ENCODE measurements around the gene CTNNA3. TPM values are rescaled to one million over a fixed set of nuclear protein-coding genes. Genes with fewer than 3 reads are reported as not detected.

Gene CTNNA3
- total RNA-seq, 1 donor from 2014 or later: 159 TPM

DNA sequence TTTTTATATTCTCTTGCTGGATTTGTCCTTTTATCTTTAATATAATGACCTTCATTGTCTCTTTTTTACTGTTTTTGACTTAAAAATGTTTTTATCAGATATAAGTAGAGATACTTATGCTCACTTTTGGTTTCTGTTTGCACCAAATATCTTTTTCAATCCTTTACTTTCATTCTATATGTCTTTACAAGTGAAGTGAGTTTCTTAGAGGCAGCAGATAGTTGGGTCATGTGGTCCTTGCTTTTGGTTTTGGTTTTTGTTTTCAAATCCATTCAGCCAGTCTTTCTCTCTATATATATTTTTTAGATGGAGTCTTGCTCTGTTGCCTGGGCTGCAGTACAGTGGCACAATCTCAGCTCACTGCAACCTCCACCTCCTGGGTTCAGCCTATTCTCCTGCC is 1702.5 kb downstream of the CTNNA3 start:
- Histone ChIP-seq H3K36me3 (no peaks in the 10 kb centered on the region), H3K27me3 (ENCODE audit: low read depth) (no peaks in the 10 kb centered on the region), H3K9me3 (replicated peaks) (peaks cover 28% of the 10 kb centered on the region), H3K4me1 (no peaks in the 10 kb centered on the region), H3K4me3 (no peak overlapping the region), H3K27ac (replicated peaks) (no peak overlapping the region)
- no peak for TF ChIP-seq CTCF (IDR thresholded peaks at IDR 0.05; ENCODE audit: borderline replicate concordance)
- no peak for DNase-seq
- intact Hi-C loops (cut with micrococcal nuclease): no loop called here

DNA sequence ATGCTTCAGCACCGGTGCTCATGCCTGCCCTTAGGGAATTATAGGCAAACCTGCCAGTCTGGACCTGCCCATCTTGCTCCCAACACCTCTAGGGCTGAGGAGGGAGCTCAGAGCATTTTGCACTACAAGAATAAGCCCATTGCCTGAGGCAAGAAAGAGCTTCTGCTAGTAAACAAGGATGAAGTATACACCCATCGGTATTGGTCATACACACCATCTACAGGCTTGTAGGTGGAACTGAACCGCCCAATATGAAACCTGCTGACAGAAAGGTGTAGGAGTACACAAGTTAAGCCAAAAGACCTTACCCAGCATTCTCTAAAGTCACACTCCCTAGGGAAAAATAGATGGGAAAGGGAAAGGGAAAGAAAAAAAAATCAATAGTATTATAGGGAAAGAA is 1727.1 kb downstream of the CTNNA3 start:
- intact Hi-C loops (cut with micrococcal nuclease): loop anchor here (10.0 kb wide), 1 partner anchor 494 kb away; no protein-coding TSS in a partner anchor
- H3K36me3 ChIP-seq: no peaks in the 10 kb centered on the region
- no peak for DNase-seq
- no peak overlapping the region for H3K4me3 ChIP-seq
- H3K27ac ChIP-seq (replicated peaks): no peak overlapping the region
- no peaks in the 10 kb centered on the region for H3K27me3 ChIP-seq (ENCODE audit: low read depth)
- H3K9me3 ChIP-seq (replicated peaks): no peaks in the 10 kb centered on the region
- no peak for TF ChIP-seq CTCF (IDR thresholded peaks at IDR 0.05; ENCODE audit: borderline replicate concordance)
- H3K4me1 ChIP-seq: no peaks in the 10 kb centered on the region

DNA sequence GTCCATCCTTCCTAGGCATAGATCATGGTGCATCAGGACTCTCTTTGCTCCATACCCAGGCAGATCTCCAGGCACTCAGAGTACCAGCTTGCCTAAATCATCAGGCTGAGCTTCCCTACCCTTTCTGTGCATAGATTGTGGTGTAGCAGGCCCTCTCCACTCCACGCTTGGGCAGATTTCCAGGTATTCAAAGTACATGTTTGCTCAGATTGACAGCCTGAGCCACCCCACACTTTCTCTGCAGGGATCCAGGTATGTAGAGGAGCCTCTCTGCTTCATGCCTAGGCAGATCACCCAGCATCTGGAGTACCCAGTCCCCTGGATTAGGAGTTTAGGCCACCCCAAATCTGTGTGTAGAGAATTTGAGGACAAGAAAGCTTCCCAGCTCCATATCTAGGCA is 1727.6 kb downstream of the CTNNA3 start:
- TF ChIP-seq CTCF (IDR thresholded peaks at IDR 0.05; ENCODE audit: borderline replicate concordance): no peak
- no peaks in the 10 kb centered on the region for H3K9me3 ChIP-seq (replicated peaks)
- no peak for DNase-seq
- H3K36me3 ChIP-seq: no peaks in the 10 kb centered on the region
- H3K4me1 ChIP-seq: no peaks in the 10 kb centered on the region
- H3K4me3 ChIP-seq: no peak overlapping the region
- H3K27me3 ChIP-seq (ENCODE audit: low read depth): no peaks in the 10 kb centered on the region
- no peak overlapping the region for H3K27ac ChIP-seq (replicated peaks)
- intact Hi-C loops (cut with micrococcal nuclease): loop anchor here (10.0 kb wide), 1 partner anchor 494 kb away; no protein-coding TSS in a partner anchor

DNA sequence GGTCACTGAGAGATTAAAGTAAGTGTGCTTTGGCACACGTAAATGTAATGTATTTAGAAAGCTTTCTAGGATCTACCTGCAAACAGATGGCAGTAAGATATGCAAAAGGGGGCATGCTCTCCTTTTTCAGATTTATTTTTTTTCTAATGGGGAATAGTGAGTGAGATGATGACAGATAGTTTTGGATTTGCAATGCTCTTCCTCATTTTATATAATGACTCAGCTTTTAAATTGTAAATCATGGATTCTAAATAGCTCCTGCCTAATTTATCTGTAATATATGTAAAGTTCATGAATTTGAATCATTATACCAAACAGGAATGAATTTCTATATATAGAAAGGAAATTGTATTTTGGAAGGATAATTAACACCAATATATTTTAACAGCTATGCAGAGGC is 1731.8 kb downstream of the CTNNA3 start:
- H3K9me3 ChIP-seq (replicated peaks): no peaks in the 10 kb centered on the region
- H3K4me3 ChIP-seq: no peak overlapping the region
- H3K27me3 ChIP-seq (ENCODE audit: low read depth): no peaks in the 10 kb centered on the region
- DNase-seq: no peak
- H3K27ac ChIP-seq (replicated peaks): no peak overlapping the region
- H3K36me3 ChIP-seq: no peaks in the 10 kb centered on the region
- TF ChIP-seq CTCF (IDR thresholded peaks at IDR 0.05; ENCODE audit: borderline replicate concordance): no peak
- intact Hi-C loops (cut with micrococcal nuclease): loop anchor here (10.0 kb wide), 1 partner anchor 489 kb away; no protein-coding TSS in a partner anchor
- H3K4me1 ChIP-seq: no peaks in the 10 kb centered on the region

DNA sequence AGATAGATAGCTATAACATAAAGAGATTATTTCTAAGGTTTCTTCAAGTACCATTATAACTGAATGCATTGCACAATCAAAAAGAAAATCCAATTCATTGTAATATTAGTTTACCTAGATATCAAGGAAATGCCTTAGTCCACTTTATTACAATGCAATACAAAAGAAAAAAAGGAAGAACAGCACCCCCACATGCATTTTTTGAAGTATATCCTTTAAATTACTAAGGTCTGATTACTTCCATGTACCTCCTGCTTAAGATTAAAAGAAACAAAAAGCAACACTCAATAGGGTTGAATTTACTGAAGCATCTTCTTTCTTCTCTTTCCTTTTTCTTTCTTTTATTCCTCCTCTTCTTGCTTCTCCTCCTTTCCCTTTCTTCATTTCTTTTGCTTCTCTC is 1743.9 kb downstream of the CTNNA3 start:
- Histone ChIP-seq H3K4me1 (no peaks in the 10 kb centered on the region), H3K4me3 (no peak overlapping the region), H3K27ac (replicated peaks) (no peak overlapping the region), H3K27me3 (ENCODE audit: low read depth) (no peaks in the 10 kb centered on the region), H3K36me3 (no peaks in the 10 kb centered on the region), H3K9me3 (replicated peaks) (no peaks in the 10 kb centered on the region)
- no peak for DNase-seq
- TF ChIP-seq CTCF (IDR thresholded peaks at IDR 0.05; ENCODE audit: borderline replicate concordance): no peak
- intact Hi-C loops (cut with micrococcal nuclease): no loop called here

- Histone ChIP-seq H3K4me3 (no peak overlapping the region), H3K27me3 (ENCODE audit: low read depth) (no peaks in the 10 kb centered on the region), H3K4me1 (no peaks in the 10 kb centered on the region), H3K36me3 (no peaks in the 10 kb centered on the region), H3K9me3 (replicated peaks) (no peaks in the 10 kb centered on the region), H3K27ac (replicated peaks) (no peak overlapping the region)
- intact Hi-C loops (cut with micrococcal nuclease): no loop called here
- DNase-seq: no peak
- no peak for TF ChIP-seq CTCF (IDR thresholded peaks at IDR 0.05; ENCODE audit: borderline replicate concordance)
Measured at GRCh38 chr10:65950075-65950474, 1745.9 kb downstream of the CTNNA3 start.
